COLO668 (cell line): ENCODE results near the gene ST6GALNAC3.
"Not testable (repeated sequence)": the region's sequence is repeated elsewhere in the genome, so short reads cannot be mapped to it uniquely, and the experiment has no call there.

Experiments
- DNase-seq: peaks from one replicate; lab custom pipeline; 2025; ENCODE audit not compliant: unreplicated experiment; lab: John Stamatoyannopoulos, UW

The ST6GALNAC3 gene

DNA sequence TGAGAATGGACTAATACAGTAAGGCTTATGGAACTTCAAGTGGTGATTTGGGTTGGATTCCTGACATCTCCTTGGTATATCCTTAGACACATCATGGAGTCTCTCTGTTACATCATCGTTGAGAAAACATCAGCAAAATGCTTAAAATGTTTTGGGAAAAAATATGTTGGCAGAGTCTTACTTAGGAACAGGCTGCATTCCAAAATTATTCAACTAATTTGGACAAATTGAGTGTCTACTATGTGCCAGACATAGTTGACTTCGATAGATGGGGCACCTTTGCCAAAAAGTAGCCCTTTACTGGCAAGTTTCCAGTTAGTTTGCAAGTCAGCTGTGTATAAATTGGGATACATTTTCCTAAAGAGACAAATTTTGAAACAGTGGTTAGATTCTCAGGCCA, 539.3 kb downstream of the ST6GALNAC3 start:
- no peak for DNase-seq

GRCh38 chr1:76615253-76616035, 540.9 kb downstream of the ST6GALNAC3 start:
- DNase-seq, result no peak

DNA sequence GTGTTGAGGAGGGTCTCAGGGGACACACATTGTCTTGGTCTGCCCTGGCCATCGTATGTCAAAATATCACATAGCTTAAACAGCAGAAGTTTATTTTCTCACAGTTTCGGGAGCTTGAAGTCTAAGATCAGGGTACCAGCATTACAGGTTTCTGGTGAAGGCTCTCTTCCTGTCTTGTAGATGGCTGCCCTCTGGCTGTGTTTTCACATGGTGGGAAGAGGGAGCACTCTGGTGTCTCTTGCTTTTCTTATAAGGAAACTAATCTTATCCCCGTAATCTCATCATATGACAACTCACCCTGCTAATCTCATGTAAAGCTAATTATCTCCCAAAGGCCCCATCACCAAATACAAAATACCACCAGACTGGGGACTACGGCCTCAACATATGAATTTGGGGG, 545.8 kb downstream of the ST6GALNAC3 start:
- no peak for DNase-seq

GRCh38 chr1:76622774-76623528, 548.4 kb downstream of the ST6GALNAC3 start:
- no peak for DNase-seq

- DNase-seq, result no peak
Observed at GRCh38 chr1:76625886-76626678, 551.5 kb downstream of the ST6GALNAC3 start.

- DNase-seq, result no peak
Observed at GRCh38 chr1:76627498-76627897, 553.0 kb downstream of the ST6GALNAC3 start.

DNA sequence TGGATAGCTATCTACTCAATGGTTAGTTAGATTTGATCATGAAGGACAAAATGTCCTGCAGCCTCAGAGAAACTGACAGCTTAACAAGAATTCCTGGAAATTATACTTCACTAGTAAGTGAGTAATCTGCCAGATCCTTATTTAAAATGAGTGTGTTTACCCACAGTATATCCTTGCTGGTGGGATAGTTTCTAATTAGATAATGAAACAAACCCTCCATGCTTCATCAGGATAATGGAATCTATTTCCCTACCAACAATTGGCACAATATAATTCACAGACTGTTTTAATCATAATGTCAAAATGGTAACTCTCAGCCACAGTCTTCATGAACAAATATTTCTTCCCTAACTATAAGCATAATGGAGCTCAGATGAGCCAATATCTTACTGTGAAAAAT, 553.4 kb downstream of the ST6GALNAC3 start:
- no peak for DNase-seq

DNA sequence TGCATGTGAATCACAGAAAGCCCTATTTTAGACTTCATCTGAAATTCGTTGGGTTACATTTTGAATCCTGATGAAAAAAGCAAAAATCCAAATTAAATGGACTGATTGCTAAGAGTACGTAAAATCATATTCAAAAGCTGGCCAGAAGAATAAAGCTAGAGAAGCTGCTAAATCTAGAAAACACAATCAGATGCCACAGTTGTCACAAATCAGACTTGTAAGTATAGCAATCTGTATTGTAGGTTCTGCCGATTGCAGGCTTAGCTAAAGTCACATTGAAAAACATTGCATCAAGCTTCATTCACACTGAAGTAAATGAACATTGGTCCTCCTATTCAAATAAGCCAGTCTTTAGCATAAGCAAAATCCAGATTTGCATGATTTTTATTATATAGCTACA, 557.6 kb downstream of the ST6GALNAC3 start:
- DNase-seq, result no peak

DNA sequence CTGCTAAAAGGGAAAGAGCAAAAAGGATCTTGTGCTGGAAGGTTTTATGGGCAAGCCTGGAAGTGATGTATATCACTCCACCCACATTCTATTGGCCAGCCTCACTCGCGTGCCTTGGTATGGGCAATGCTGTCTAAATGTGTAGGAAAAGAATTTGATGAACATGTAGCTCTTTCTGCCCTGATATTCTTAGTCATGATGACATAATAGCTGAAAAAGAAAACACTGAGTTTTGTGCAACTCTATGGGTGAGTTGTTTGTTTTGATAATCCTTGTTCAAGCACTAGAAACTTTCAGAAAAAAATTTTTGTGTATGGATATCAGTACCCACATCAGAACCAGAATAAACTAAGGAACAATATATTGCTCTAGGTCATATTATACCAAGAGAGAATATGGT, 561.2 kb downstream of the ST6GALNAC3 start:
- no peak for DNase-seq

DNA sequence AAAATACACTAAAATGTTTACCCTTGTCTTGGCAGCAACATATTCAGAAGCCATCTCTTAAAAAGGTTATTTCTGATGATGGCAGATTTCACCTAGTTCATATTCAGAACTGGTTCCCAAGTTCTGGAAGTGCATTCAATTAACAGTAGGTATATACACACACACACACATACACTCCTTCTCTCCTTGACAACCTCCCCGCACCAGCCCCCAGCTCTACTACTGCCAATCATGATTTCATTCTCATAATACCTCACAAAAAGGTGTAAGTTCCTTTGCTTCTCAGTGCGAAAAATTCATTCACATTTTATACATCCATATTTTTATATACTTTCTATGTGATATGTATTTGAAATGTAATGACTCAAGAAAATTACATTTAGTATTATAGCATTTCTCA, 564.6 kb downstream of the ST6GALNAC3 start:
- no peak for DNase-seq

GRCh38 chr1:76640092-76640491, 565.5 kb downstream of the ST6GALNAC3 start:
- no peak for DNase-seq

DNA sequence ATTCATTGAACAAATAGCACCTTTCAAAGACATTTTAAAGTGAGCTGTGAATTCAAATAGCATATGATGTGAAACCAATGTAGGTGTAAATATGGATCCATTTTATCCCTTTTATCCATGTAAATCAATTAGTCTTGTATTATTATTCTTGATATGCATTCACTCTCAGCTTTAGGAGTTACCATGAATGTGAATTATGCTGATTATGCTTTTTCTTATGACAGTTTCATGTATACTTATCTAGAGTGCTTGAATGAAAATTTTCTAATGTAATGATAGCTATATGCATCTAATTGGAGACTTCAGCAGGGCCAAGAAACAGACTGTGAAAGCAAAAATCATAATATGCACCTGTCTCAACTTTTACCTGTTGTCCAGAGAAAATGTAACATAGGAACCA, 566.2 kb downstream of the ST6GALNAC3 start:
- no peak for DNase-seq

DNA sequence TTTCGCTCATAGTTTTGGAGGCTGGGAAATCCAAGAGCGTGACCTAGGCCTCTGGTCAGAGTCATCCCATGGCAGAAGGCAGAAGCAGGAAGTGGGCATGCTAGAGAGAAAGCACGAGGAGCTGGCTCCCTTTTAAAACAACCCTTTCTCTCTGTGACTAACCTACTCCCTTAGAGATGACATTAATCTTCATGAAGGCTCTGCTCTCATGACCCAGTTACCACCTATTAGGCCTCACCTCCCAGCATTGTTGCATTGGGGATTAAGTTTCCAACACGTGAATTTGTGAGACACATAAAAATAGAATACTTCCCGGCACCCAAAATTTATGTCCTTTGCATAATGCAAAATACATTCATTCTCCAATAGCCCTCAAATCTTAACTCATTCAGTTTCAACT, 569.6 kb downstream of the ST6GALNAC3 start:
- DNase-seq, result no peak

- not testable (repeated sequence) for DNase-seq
Observed at GRCh38 chr1:76652860-76653259, 578.3 kb downstream of the ST6GALNAC3 start.

DNA sequence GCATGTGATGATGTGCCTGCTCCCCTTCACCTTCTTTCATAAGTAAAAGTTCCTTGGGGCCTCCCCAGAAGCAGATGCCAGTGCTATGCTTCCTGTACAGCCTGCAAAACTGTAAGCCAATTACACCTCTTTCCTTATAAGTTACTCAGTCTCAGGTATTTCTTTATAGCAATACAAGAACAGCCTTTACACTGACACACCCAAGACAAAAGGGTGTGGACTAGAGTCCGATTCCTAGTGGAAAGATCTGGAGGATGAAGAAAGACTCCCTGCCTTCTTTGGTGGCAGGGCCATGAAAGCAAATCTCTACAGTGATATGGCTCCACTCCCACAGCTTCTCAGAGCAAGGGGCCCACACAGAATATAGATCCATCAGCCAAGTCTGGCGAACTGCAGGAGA, 583.1 kb downstream of the ST6GALNAC3 start:
- no peak for DNase-seq

GRCh38 chr1:76659171-76659940, 584.8 kb downstream of the ST6GALNAC3 start:
- DNase-seq, result no peak

DNA sequence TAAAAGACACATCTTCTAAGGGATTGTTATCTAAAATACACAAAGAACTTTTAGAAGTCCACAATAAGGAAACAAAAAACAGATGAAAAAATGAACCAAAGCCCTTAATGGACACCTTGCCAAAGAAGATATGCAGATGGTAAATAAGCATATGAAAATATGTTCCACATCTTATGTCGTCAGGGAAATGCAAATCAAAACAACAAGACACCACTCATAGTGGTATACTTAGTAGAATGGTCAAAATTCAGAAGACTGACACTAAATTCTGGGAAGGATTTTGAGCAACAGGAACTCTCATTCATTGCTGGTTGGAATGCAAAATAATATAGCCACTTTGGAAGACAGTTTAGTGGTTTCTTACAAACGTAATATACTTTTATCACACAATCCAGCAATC, 587.0 kb downstream of the ST6GALNAC3 start:
- no peak for DNase-seq

GRCh38 chr1:76666499-76666898, 592.0 kb downstream of the ST6GALNAC3 start:
- DNase-seq, result no peak

- no peak for DNase-seq
Observed at GRCh38 chr1:76668046-76668445, 593.5 kb downstream of the ST6GALNAC3 start.

DNA sequence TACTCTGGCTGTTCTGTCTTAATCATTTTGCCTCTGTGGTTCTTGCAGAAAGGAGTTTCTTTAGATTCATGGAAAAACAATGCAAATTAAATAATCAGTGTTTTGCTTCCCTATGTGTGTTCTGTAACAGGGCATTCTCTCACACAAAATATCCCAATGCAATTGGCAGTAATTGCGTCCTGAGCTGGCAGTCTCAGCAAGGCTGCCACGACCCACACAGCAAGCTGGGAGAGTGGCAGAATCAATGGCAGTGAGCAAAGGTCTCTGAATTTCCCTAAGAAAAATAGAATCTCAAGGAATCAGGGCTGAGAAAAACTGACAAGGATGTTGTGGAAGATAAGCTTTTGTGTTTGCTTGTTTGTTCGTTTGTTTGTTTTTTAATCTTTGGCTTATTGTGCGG, 594.6 kb downstream of the ST6GALNAC3 start:
- DNase-seq, result no peak
